ENCODE results near the gene TMEM200A. TPM values are rescaled to one million over a fixed set of nuclear protein-coding genes. Genes with fewer than 3 reads are reported as not detected.
A peak's percentile ranks its signal among the peaks of the same experiment; 100 is the strongest.

Gene TMEM200A
- total and polyA plus RNA-seq, 2 donors (not counting 1 experiment from before 2014, with no cell fraction given): 0.13 to 0.37 TPM

- Mint-ChIP-seq H3K4me1 (no peaks in the 10 kb centered on the region), H3K27ac (no peak overlapping the region), H3K27me3 (no peaks in the 10 kb centered on the region), H3K9me3 (ENCODE audit: insufficient read depth) (no peaks in the 10 kb centered on the region), H3K4me3 (no peak overlapping the region)
- H4K20me1 ChIP-seq (ENCODE audit: control insufficient read depth, insufficient read depth, low read length, poor library complexity, severe bottlenecking): no peaks in the 10 kb centered on the region
- no peak overlapping the region for H2AFZ ChIP-seq (ENCODE audit: insufficient read depth, low read depth, low read length, poor library complexity, severe bottlenecking)
- no peaks in the 10 kb centered on the region for H3K9me3 ChIP-seq (ENCODE audit: control extremely low read depth in 1 of 3, control insufficient read depth in 2 of 3, insufficient read depth in 1 of 3, low read length in 2 of 3)
- no peaks in the 10 kb centered on the region for H3K79me2 ChIP-seq (ENCODE audit: control insufficient read depth, insufficient read depth, low read length)
- intact Hi-C loops (cut with micrococcal nuclease): loop anchor here (1.0 to 2.0 kb wide), 3 partner anchors 521 to 794 kb away; no protein-coding TSS in a partner anchor
- DNase-seq (peak; percentile 67), ATAC-seq (ENCODE audit: low read depth) (no peak)
- H3K27ac ChIP-seq (ENCODE audit: low read length in 2 of 2): no peak overlapping the region
- H3K4me3 ChIP-seq (ENCODE audit: control extremely low read depth in 1 of 5, extremely low read depth in 1 of 5, insufficient read depth in 1 of 5, low read depth in 2 of 5, low read length in 4 of 5): no peak overlapping the region
- H3K9ac ChIP-seq (ENCODE audit: low read length): no peak overlapping the region
- H3K36me3 ChIP-seq (replicated peaks in 1 of 2; ENCODE audit: control extremely low read depth in 1 of 2, control insufficient read depth in 1 of 2, extremely low read depth in 1 of 2, insufficient read depth in 2 of 2, low read length in 1 of 2): no peaks in the 10 kb centered on the region
- H3K4me1 ChIP-seq (ENCODE audit: control insufficient read depth in 2 of 2, insufficient read depth in 2 of 2, low read length in 2 of 2): no peaks in the 10 kb centered on the region
- TF ChIP-seq CTCF (IDR thresholded peaks at IDR 0.05) (peak; percentile 95), EZH2 (IDR thresholded peaks at IDR 0.05; ENCODE audit: borderline replicate concordance, insufficient read depth, low read depth, low read length, poor library complexity, severe bottlenecking) (no peak)
- ChIA-PET POLR2A (no interaction called here), CTCF (interaction anchor here (0.6 to 2.5 kb wide), 10 partner anchors 10 to 550 kb away, joined by 3 to 37 read pairs (median 8); no protein-coding TSS in a partner anchor)
- H3K27me3 ChIP-seq (replicated peaks in 1 of 4; ENCODE audit: control extremely low read depth in 1 of 4, control insufficient read depth in 3 of 4, insufficient read depth in 4 of 4, low read length in 3 of 4): no peaks in the 10 kb centered on the region
- 0% methylated on average over 1 of the region's 3 CpGs for WGBS (ENCODE audit: insufficient coverage)
- H3K4me2 ChIP-seq (replicated peaks; ENCODE audit: low read depth, low read length, poor library complexity, severe bottlenecking): no peak overlapping the region
Measured at GRCh38 chr6:130322673-130323268, 43.0 kb upstream of the TMEM200A start.

GRCh38 chr6:130324657-130325056, 41.2 kb upstream of the TMEM200A start:
- TF ChIP-seq CTCF (IDR thresholded peaks at IDR 0.05) (no peak), EZH2 (IDR thresholded peaks at IDR 0.05; ENCODE audit: borderline replicate concordance, insufficient read depth, low read depth, low read length, poor library complexity, severe bottlenecking) (no peak)
- DNase-seq (no peak), ATAC-seq (ENCODE audit: low read depth) (no peak)
- H3K4me1 ChIP-seq (ENCODE audit: control insufficient read depth in 2 of 2, insufficient read depth in 2 of 2, low read length in 2 of 2): no peaks in the 10 kb centered on the region
- H3K36me3 ChIP-seq (replicated peaks in 1 of 2; ENCODE audit: control extremely low read depth in 1 of 2, control insufficient read depth in 1 of 2, extremely low read depth in 1 of 2, insufficient read depth in 2 of 2, low read length in 1 of 2): no peaks in the 10 kb centered on the region
- no peaks in the 10 kb centered on the region for H3K9me3 Mint-ChIP-seq (ENCODE audit: insufficient read depth)
- no peak overlapping the region for H3K4me2 ChIP-seq (replicated peaks; ENCODE audit: low read depth, low read length, poor library complexity, severe bottlenecking)
- no peaks in the 10 kb centered on the region for H3K4me1 Mint-ChIP-seq
- no peak overlapping the region for H3K4me3 Mint-ChIP-seq
- H3K27me3 Mint-ChIP-seq: no peaks in the 10 kb centered on the region
- intact Hi-C loops (cut with micrococcal nuclease): no loop called here
- WGBS (ENCODE audit: insufficient coverage): no CpG with 5 or more reads among the region's 4 CpGs
- H3K9me3 ChIP-seq (ENCODE audit: control extremely low read depth in 1 of 3, control insufficient read depth in 2 of 3, insufficient read depth in 1 of 3, low read length in 2 of 3): no peaks in the 10 kb centered on the region
- no peaks in the 10 kb centered on the region for H3K79me2 ChIP-seq (ENCODE audit: control insufficient read depth, insufficient read depth, low read length)
- no peak overlapping the region for H3K9ac ChIP-seq (ENCODE audit: low read length)
- H4K20me1 ChIP-seq (ENCODE audit: control insufficient read depth, insufficient read depth, low read length, poor library complexity, severe bottlenecking): no peaks in the 10 kb centered on the region
- CTCF ChIA-PET: interaction anchor here (1.0 to 2.4 kb wide), 6 partner anchors 8 to 1209 kb away, joined by 3 to 7 read pairs (median 4); no protein-coding TSS in a partner anchor
- no peaks in the 10 kb centered on the region for H3K27me3 ChIP-seq (replicated peaks in 1 of 4; ENCODE audit: control extremely low read depth in 1 of 4, control insufficient read depth in 3 of 4, insufficient read depth in 4 of 4, low read length in 3 of 4)
- H3K27ac ChIP-seq (ENCODE audit: low read length in 2 of 2): no peak overlapping the region
- H2AFZ ChIP-seq (ENCODE audit: insufficient read depth, low read depth, low read length, poor library complexity, severe bottlenecking): no peak overlapping the region
- no peak overlapping the region for H3K27ac Mint-ChIP-seq
- no peak overlapping the region for H3K4me3 ChIP-seq (ENCODE audit: control extremely low read depth in 1 of 5, extremely low read depth in 1 of 5, insufficient read depth in 1 of 5, low read depth in 2 of 5, low read length in 4 of 5)
- POLR2A ChIA-PET: no interaction called here
